ENCODE measurements around the gene GNAT1.

GNAT1 gene

DNA sequence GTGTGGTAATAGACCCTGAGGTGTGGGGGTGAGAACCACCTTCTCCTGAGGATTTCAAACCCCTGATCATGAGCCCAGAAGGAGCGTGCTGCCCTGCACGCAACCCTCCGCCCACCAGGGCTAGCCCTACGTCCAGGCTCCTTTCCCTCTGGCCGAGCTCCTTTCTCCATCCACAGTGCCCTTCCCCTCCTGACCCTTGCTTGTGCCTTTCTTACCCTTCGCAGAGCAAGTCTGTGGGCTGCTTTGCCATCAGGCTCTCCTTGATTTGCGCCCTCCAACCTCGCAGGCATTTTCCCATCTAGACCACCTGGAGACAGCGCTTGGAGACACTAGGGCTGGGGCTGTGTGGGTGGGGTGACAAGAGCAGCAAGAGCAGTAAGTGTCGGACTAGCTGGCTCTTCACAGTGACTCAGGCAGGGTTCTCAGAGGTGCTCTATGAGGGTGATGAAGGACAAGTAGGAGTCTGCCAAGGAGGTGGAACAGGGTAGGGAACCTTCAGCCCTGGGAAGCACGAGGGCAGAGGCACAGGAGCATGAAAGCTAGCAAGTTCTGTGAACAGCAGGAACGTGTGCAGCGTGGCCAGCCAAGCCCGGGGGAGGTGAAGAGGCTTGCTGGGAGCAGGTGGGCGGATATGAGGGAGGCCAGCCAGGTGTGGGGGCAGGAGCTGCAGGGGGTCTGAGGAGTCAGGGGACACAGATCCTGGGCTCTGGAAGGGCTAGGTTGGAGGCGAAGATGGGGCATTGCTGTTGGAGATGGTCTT lies 11.1 kb downstream of the GNAT1 start:
- TF ChIP-seq, protein P1, sequence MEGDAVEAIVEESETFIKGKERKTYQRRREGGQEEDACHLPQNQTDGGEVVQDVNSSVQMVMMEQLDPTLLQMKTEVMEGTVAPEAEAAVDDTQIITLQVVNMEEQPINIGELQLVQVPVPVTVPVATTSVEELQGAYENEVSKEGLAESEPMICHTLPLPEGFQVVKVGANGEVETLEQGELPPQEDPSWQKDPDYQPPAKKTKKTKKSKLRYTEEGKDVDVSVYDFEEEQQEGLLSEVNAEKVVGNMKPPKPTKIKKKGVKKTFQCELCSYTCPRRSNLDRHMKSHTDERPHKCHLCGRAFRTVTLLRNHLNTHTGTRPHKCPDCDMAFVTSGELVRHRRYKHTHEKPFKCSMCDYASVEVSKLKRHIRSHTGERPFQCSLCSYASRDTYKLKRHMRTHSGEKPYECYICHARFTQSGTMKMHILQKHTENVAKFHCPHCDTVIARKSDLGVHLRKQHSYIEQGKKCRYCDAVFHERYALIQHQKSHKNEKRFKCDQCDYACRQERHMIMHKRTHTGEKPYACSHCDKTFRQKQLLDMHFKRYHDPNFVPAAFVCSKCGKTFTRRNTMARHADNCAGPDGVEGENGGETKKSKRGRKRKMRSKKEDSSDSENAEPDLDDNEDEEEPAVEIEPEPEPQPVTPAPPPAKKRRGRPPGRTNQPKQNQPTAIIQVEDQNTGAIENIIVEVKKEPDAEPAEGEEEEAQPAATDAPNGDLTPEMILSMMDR (IDR thresholded peaks at IDR 0.05), result no peak

DNA sequence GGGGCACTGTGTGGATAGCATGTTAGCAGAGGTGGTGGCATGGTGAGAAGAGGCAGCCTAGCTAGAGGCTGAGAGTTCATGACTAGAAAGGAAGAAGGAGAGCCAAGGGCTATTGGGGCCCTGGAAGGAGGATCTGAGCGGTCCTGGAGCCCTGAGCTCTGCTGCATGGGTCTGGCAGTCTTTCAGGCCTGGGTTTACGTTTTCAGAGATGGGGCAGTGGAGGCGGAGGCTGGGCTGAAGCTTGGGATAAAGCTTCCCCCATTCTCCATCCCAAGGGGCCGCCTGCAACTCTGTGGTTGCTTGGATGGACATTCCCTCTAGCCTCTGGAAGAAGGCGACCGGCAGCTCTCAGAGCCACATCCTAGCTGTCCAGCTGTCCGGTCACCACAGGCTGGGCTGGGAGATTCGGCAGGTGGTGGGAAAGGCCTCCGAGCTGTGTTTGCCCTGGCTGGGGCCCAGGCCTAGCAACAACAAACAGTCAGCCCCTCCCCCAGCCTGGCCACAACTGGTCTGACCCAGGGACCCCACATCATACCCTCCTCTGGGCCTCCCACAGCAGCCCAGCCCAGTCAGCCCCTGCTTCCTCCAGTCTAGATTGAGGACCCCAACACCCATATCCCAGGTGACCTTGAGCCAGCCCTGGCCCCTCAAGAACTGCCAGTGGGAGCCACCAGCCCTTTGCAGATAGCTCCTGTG lies 11.9 kb downstream of the GNAT1 start:
- TF ChIP-seq, protein P1 (IDR thresholded peaks at IDR 0.05), result no peak

DNA sequence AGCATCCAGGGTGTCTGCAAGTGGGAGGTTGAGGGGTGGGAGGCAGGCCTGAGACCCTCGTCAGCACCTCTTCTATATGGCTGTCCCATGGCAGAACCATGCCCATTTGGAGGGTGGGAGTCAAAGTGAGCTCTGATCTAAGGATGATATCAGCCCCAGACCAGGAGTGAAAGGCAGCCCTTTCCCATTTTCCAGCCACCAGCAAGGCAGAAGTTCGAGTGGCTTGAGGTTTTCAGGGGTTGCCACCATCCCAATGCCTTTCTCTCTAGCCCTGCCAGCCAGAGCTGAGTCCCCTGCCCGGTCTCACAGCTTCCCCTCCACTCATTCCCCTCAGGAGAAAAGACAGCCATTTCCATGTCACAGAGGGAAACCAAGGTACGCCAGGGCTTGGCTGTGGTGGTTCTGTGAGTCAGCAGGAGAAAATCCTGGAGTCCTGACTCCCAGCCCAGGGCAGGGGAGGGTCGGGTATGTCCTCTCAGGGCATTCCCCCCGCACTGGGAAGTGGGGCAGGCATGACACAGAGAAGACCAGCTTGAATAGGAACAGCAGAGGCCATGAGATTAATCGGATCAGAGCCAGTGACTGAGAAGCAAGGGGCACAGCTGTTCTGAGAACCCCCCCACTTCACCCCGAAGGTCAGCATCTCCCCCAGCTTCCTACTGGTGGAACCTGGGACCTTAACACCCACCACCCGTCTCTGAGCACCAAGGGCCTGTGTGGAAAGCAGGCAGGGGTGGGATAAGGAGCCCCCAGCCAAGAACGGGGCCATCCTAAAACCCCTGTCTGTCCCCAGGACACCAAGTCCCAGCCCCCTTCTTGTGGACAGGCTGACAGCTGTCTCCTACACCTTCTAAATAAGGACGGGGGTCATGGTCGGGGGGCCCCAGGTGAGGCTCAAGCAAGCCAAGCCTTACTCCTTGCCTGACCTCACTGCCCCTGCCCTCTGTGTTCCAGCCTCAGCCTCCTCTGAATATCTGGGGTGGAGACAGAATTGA lies 12.7 kb downstream of the GNAT1 start:
- TF ChIP-seq, protein P1 (IDR thresholded peaks at IDR 0.05), result no peak

DNA sequence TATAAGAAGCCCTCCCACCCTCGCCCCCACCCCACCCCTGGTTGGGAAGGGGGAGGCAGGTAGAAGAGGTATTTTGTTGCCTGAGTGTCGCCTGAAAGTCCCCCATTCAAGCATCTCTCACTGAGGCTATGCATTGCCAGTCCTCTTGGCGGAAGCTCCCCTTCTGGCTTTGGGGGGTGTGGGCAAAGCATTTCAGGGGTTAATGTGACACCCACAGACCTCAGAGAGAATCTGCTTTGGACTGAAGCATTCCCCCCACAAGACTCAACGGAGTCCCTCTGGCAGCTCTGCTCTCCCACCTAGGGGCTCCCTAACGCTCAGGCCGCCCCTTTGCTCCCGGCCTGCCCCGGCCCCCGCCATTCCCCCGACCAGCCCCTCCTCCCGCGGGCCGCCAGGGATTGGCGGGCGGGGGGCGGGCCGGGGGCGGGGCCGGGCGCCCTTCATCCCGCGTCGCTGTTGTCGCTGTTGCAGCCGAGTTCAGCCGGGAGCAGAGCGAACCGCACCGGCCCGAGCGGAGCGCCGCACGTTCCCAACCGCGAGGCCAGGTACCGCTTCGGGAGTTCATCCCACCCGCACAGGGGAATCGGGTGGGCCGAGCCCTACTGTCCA lies 13.5 kb downstream of the GNAT1 start, which contains the start of gene SLC38A3:
Gene SLC38A3 (plus strand): TSS at position 468 of the 609 bp plus-strand sequence. CDS start 8,929 bp downstream, outside the sequence.
- TF ChIP-seq, protein P1 (IDR thresholded peaks at IDR 0.05), result no peak

- TF ChIP-seq, protein P1 (IDR thresholded peaks at IDR 0.05), result no peak
Measured at GRCh38 chr3:50205413-50206276, 14.2 kb downstream of the GNAT1 start.

GRCh38 chr3:50207359-50208042 lies 16.1 kb downstream of the GNAT1 start:
- TF ChIP-seq, protein P1 (IDR thresholded peaks at IDR 0.05), result no peak

Data from LNCAP (cell line).